OCI-LY3 (cell line): ENCODE results near the gene FFAR2.

ENCODE experiments used
- EZH2phosphoT487 ChIP-seq: fragments of 200-600 bp; shearing (Covaris generic); IDR thresholded peaks from 2 replicates; pipeline ENCODE4 v1.6.1; 2018; ENCODE audit warnings: antibody characterized with exemption, mixed run types, low read depth
- TF ChIP-seq, protein P1 (sequence below): fragments of 200-600, 300-600 bp; sonication (generic); IDR thresholded peaks from 2 replicates; pipeline ENCODE4 v1.5.1; 2014; ENCODE audit warnings: antibody characterized with exemption, low read length, low read depth

DNA sequence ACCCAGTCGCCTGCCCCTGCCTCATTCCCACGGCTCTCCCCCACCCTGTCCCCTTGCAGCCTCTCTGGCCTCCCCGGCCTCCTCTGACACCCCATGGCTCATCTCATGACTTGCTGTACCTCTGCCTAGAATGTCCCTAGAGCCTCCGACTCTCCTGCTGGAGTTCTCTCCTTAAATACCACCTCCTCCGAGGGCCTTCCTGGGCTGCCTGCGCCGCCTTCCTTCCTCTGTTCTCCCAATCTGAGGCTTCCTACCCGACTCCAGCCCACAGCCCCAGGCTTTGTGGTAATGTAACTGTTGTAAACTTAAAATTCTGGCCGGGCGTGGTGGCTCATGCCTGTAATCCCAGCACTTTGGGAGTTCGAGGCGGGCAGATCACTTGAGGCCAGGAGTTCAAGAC lies 49.5 kb upstream of the FFAR2 start:
- TF ChIP-seq, protein P1, sequence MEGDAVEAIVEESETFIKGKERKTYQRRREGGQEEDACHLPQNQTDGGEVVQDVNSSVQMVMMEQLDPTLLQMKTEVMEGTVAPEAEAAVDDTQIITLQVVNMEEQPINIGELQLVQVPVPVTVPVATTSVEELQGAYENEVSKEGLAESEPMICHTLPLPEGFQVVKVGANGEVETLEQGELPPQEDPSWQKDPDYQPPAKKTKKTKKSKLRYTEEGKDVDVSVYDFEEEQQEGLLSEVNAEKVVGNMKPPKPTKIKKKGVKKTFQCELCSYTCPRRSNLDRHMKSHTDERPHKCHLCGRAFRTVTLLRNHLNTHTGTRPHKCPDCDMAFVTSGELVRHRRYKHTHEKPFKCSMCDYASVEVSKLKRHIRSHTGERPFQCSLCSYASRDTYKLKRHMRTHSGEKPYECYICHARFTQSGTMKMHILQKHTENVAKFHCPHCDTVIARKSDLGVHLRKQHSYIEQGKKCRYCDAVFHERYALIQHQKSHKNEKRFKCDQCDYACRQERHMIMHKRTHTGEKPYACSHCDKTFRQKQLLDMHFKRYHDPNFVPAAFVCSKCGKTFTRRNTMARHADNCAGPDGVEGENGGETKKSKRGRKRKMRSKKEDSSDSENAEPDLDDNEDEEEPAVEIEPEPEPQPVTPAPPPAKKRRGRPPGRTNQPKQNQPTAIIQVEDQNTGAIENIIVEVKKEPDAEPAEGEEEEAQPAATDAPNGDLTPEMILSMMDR = no peak
- no peak for TF ChIP-seq EZH2phosphoT487
